Measurements from ENCODE around the gene CCDC180.

The CCDC180 gene

DNA sequence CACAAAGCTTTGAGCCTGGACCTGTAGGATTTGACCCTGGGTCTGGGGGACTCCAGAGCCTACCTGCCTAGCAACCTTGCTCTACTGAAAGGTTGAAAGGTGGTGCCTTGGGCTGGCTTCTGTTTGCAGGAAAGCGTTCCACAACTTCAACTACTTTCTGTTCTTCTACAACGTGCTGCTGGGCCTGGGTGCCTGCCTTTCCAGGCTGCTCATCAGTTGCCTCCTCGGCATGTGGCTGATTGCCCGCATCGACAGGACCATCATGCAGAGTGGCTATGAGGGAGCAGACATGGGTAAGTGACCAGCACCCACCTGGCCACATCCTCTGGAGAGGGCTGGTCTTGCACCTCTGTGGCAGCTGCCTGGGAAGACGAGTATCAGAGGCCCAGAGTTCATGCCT, 13.6 kb upstream of the CCDC180 start:
- DNase-seq (ENCODE audit: low read depth) = no peak

DNA sequence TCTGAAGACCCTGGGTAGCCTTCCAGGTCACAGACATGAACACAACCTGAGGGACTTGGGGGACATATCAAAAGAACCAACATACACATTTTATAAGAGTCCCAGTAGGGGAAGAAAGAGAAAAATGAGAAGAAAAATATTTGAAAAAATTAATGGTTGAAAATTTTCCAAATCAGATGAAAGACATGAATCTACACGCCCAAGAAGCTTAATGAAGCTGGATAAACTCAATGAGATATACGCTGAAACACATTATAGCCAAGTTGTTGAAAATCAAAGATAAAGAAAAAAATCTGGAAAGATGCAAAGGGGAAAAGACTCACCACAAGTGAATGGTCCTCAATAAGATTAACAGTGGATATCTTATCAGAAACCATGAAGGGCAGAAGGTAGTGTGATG, 9.6 kb upstream of the CCDC180 start:
- H3K27me3 ChIP-seq (replicated peaks; ENCODE audit: control insufficient read depth, insufficient read depth, low read length) = no peaks in the 10 kb centered on the region
- H3K4me3 ChIP-seq (ENCODE audit: low read length) = no peak overlapping the region
- no peak for DNase-seq (ENCODE audit: low read depth)
- H3K36me3 ChIP-seq (ENCODE audit: control insufficient read depth, insufficient read depth, low read length, severe bottlenecking) = no peaks in the 10 kb centered on the region
- peaks cover 12% of the 10 kb centered on the region for H3K9me3 ChIP-seq (ENCODE audit: control insufficient read depth, low read length)
- no peak overlapping the region for H3K9ac ChIP-seq (ENCODE audit: low read length)
- H3K4me1 ChIP-seq (ENCODE audit: control insufficient read depth, insufficient read depth, low read length) = peaks cover 10% of the 10 kb centered on the region

More for the DNA sequence above, 13.6 kb upstream of the CCDC180 start:
- Histone ChIP-seq H3K27me3 (replicated peaks; ENCODE audit: control insufficient read depth, insufficient read depth, low read length) (no peaks in the 10 kb centered on the region), H3K36me3 (ENCODE audit: control insufficient read depth, insufficient read depth, low read length, severe bottlenecking) (peaks cover 30% of the 10 kb centered on the region), H3K4me3 (ENCODE audit: low read length) (no peak overlapping the region), H3K9me3 (ENCODE audit: control insufficient read depth, low read length) (peaks cover 12% of the 10 kb centered on the region), H3K9ac (ENCODE audit: low read length) (no peak overlapping the region), H3K4me1 (ENCODE audit: control insufficient read depth, insufficient read depth, low read length) (peaks cover 11% of the 10 kb centered on the region)

DNA sequence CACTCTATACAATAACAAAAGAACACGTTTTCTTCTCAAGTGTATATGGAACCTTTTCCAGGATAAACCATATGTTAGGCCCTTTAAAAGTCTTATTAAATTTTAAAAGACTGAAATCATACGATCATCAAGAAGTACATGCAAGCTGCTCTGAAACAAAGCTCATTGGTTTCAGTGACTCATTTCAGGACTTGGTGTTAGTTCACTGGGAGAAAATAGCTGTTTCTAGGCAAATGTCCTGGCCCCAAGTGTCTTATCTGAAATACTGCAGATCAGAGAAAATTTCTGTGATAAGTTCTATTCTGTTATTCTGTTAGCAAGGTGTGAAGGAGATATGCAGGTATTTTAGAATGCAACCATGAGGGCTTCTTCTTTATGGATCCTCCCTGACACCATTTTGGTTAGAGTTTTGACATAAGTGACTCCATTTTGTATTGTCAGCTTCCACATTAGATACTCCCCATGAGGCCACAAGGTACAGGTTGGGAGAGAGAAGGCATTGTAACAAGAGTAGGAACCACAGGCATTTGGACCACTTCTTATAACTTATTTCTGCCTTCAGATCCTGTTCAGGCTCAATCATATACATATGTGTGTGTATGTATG, 7.5 kb upstream of the CCDC180 start:
- Histone ChIP-seq H3K27me3 (replicated peaks; ENCODE audit: control insufficient read depth, insufficient read depth, low read length) (no peaks in the 10 kb centered on the region), H3K4me1 (ENCODE audit: control insufficient read depth, insufficient read depth, low read length) (no peaks in the 10 kb centered on the region), H3K9me3 (ENCODE audit: control insufficient read depth, low read length) (peaks cover 15% of the 10 kb centered on the region), H3K36me3 (ENCODE audit: control insufficient read depth, insufficient read depth, low read length, severe bottlenecking) (no peaks in the 10 kb centered on the region), H3K4me3 (ENCODE audit: low read length) (no peak overlapping the region), H3K9ac (ENCODE audit: low read length) (no peak overlapping the region)
- no peak for DNase-seq (ENCODE audit: low read depth)

GRCh38 chr9:97300586-97300985, 6.9 kb upstream of the CCDC180 start:
- no peak for DNase-seq (ENCODE audit: low read depth)
- Histone ChIP-seq H3K9ac (ENCODE audit: low read length) (no peak overlapping the region), H3K4me3 (ENCODE audit: low read length) (no peak overlapping the region), H3K27me3 (replicated peaks; ENCODE audit: control insufficient read depth, insufficient read depth, low read length) (no peaks in the 10 kb centered on the region), H3K4me1 (ENCODE audit: control insufficient read depth, insufficient read depth, low read length) (no peaks in the 10 kb centered on the region), H3K36me3 (ENCODE audit: control insufficient read depth, insufficient read depth, low read length, severe bottlenecking) (no peaks in the 10 kb centered on the region), H3K9me3 (ENCODE audit: control insufficient read depth, low read length) (peaks cover 15% of the 10 kb centered on the region)

DNA sequence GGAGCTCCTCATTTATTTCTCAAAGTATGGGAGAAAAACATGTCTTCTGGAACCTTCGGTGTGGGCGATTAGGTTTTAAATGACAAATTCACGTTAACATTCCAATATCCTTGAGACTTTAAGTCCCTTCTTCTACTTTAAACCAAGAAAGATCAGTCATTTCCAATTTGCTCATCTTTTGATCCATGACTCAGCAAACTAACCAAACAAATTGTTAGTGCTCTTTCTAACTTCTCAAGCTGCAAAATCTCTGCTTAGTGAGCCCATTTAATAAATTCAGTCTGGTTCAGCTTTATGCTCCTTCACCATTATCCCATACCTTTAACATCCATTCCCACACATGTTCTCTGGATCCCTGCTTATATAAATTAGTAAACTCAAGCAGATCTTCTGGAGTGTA, 5.5 kb upstream of the CCDC180 start:
- H3K27me3 ChIP-seq (replicated peaks; ENCODE audit: control insufficient read depth, insufficient read depth, low read length) = no peaks in the 10 kb centered on the region

GRCh38 chr9:97304586-97304985, 2.9 kb upstream of the CCDC180 start:
- Histone ChIP-seq H3K27me3 (replicated peaks; ENCODE audit: control insufficient read depth, insufficient read depth, low read length) (no peaks in the 10 kb centered on the region), H3K4me1 (ENCODE audit: control insufficient read depth, insufficient read depth, low read length) (peaks cover 10% of the 10 kb centered on the region), H3K4me3 (ENCODE audit: low read length) (no peak overlapping the region), H3K9ac (ENCODE audit: low read length) (no peak overlapping the region), H3K9me3 (ENCODE audit: control insufficient read depth, low read length) (peaks cover 2% of the 10 kb centered on the region), H3K36me3 (ENCODE audit: control insufficient read depth, insufficient read depth, low read length, severe bottlenecking) (no peaks in the 10 kb centered on the region)
- DNase-seq (ENCODE audit: low read depth) = no peak

More for the DNA sequence above, 5.5 kb upstream of the CCDC180 start:
- no peak overlapping the region for H3K4me3 ChIP-seq (ENCODE audit: low read length)
- H3K4me1 ChIP-seq (ENCODE audit: control insufficient read depth, insufficient read depth, low read length) = peaks cover 2% of the 10 kb centered on the region
- DNase-seq (ENCODE audit: low read depth) = no peak
- no peaks in the 10 kb centered on the region for H3K36me3 ChIP-seq (ENCODE audit: control insufficient read depth, insufficient read depth, low read length, severe bottlenecking)
- no peak overlapping the region for H3K9ac ChIP-seq (ENCODE audit: low read length)
- H3K9me3 ChIP-seq (ENCODE audit: control insufficient read depth, low read length) = peaks cover 15% of the 10 kb centered on the region

- no peak overlapping the region for H3K4me3 ChIP-seq (ENCODE audit: low read length)
- H3K9me3 ChIP-seq (ENCODE audit: control insufficient read depth, low read length) = peaks cover 2% of the 10 kb centered on the region
- H3K9ac ChIP-seq (ENCODE audit: low read length) = no peak overlapping the region
- no peaks in the 10 kb centered on the region for H3K27me3 ChIP-seq (replicated peaks; ENCODE audit: control insufficient read depth, insufficient read depth, low read length)
- no peaks in the 10 kb centered on the region for H3K36me3 ChIP-seq (ENCODE audit: control insufficient read depth, insufficient read depth, low read length, severe bottlenecking)
- DNase-seq (ENCODE audit: low read depth) = no peak
- H3K4me1 ChIP-seq (ENCODE audit: control insufficient read depth, insufficient read depth, low read length) = peaks cover 10% of the 10 kb centered on the region
Observed at GRCh38 chr9:97305501-97306298, 1.8 kb upstream of the CCDC180 start.

- DNase-seq (ENCODE audit: low read depth) = peak; percentile 19
- Histone ChIP-seq H3K4me1 (ENCODE audit: control insufficient read depth, insufficient read depth, low read length) (peaks cover 10% of the 10 kb centered on the region), H3K9ac (ENCODE audit: low read length) (no peak overlapping the region), H3K27me3 (replicated peaks; ENCODE audit: control insufficient read depth, insufficient read depth, low read length) (no peaks in the 10 kb centered on the region), H3K4me3 (ENCODE audit: low read length) (peak overlapping the region; percentile 70), H3K36me3 (ENCODE audit: control insufficient read depth, insufficient read depth, low read length, severe bottlenecking) (peaks cover 2% of the 10 kb centered on the region), H3K9me3 (ENCODE audit: control insufficient read depth, low read length) (peaks cover 2% of the 10 kb centered on the region)
Observed at GRCh38 chr9:97307091-97307490, 368 bp upstream of the CCDC180 start.

DNA sequence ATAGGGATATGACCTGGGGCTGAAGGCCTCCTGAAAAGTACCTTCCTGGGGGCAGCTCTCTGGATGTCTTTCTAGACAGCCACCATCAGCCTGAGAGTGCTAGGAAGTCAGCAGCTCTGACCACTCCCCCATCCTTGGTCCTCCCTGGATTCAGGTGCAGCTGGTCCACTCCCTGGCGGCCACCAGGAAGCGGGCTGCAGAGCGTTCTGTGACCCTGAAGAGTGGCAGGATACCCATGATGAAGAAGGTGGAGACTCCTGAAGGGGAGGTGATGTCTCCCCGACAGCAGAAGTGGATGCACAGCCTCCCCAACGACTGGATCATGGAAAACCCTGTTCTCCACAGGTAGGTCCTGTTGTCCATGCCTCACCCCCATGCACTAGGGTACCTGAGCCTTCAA, 1.8 kb downstream of the CCDC180 start:
- no peak overlapping the region for H3K9ac ChIP-seq (ENCODE audit: low read length)
- H3K27me3 ChIP-seq (replicated peaks; ENCODE audit: control insufficient read depth, insufficient read depth, low read length) = no peaks in the 10 kb centered on the region
- no peak for DNase-seq (ENCODE audit: low read depth)
- no peak overlapping the region for H3K4me3 ChIP-seq (ENCODE audit: low read length)
- H3K4me1 ChIP-seq (ENCODE audit: control insufficient read depth, insufficient read depth, low read length) = peaks cover 10% of the 10 kb centered on the region
- H3K36me3 ChIP-seq (ENCODE audit: control insufficient read depth, insufficient read depth, low read length, severe bottlenecking) = peaks cover 7% of the 10 kb centered on the region
- peaks cover 2% of the 10 kb centered on the region for H3K9me3 ChIP-seq (ENCODE audit: control insufficient read depth, low read length)

GRCh38 chr9:97310023-97310422, 2.6 kb downstream of the CCDC180 start:
- H3K27me3 ChIP-seq (replicated peaks; ENCODE audit: control insufficient read depth, insufficient read depth, low read length) = no peaks in the 10 kb centered on the region
- H3K36me3 ChIP-seq (ENCODE audit: control insufficient read depth, insufficient read depth, low read length, severe bottlenecking) = peaks cover 7% of the 10 kb centered on the region
- no peak overlapping the region for H3K9ac ChIP-seq (ENCODE audit: low read length)
- peaks cover 10% of the 10 kb centered on the region for H3K4me1 ChIP-seq (ENCODE audit: control insufficient read depth, insufficient read depth, low read length)
- no peak for DNase-seq (ENCODE audit: low read depth)
- no peaks in the 10 kb centered on the region for H3K9me3 ChIP-seq (ENCODE audit: control insufficient read depth, low read length)
- H3K4me3 ChIP-seq (ENCODE audit: low read length) = no peak overlapping the region

DNA sequence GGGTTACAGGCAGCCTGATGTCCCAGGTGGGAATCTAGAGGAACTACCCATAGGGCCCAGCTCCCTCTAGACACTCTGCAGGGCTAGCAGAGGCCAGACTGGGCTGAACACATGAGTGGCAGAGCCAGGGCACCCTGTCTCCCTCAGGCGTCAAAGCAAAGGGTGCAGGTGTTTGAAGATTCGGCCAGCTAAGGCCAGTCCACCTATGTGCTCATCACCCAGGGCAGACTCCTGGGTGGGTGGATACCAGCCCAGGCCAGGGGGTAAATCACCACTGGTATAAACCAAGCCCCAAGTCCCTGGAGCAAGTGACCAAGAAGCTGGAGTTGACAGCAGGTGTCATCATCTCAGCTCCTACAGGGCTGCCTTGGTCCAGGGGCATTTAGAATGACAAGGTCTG, 3.4 kb downstream of the CCDC180 start:
- H3K27me3 ChIP-seq (replicated peaks; ENCODE audit: control insufficient read depth, insufficient read depth, low read length) = no peaks in the 10 kb centered on the region
- H3K36me3 ChIP-seq (ENCODE audit: control insufficient read depth, insufficient read depth, low read length, severe bottlenecking) = peaks cover 7% of the 10 kb centered on the region
- H3K4me3 ChIP-seq (ENCODE audit: low read length) = no peak overlapping the region
- H3K9me3 ChIP-seq (ENCODE audit: control insufficient read depth, low read length) = no peaks in the 10 kb centered on the region
- H3K9ac ChIP-seq (ENCODE audit: low read length) = no peak overlapping the region
- no peak for DNase-seq (ENCODE audit: low read depth)
- H3K4me1 ChIP-seq (ENCODE audit: control insufficient read depth, insufficient read depth, low read length) = peaks cover 10% of the 10 kb centered on the region

Measured in adipocyte (in vitro differentiated cells).